ENCODE results near the gene CD244.
A peak's percentile ranks its signal among the peaks of the same experiment; 100 is the strongest.
"Not testable (repeated sequence)": the region's sequence is repeated elsewhere in the genome, so short reads cannot be mapped to it uniquely, and the experiment has no call there.

The CD244 gene

GRCh38 chr1:160877221-160877620 lies 14.5 kb upstream of the CD244 start:
- DNase-seq: no peak

DNA sequence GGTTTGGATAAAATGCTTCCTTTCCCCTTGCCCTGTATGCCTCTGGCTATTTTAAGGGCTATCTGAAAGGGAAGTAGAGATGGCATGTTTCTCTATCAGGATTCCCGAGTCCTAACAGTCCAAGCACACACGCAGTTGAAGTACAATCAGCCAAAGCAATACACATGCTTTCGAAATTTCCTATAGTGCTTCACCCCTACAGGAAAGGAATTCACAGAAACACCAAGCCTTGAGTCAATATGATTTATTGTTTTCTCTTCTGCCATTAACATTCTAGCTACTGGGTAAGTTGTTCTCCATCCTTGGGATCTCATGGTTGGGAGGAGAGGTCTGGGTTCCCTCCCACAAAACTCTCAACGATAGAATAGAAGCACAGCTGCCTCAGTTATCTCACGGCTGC lies 13.6 kb upstream of the CD244 start:
- DNase-seq: no peak

DNA sequence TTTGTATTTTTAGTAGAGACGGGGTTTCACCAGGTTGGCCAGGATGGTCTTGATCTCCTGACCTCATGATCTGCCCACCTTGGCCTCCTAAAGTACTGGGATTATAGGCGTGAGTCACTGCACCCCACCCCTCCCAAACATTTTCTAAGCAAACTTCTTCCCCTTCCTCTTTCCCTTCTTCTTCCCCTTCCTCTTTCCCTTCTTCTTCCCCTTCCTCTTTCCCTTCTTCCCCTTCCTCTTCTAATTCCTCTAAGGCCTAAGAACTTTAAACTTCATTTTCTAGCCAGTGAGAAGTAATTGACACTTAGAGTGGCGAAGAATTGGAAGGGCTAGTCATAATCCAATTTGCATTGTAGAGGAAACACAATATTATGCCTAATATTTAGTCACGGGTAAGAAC lies 12.9 kb upstream of the CD244 start:
- not testable (repeated sequence) for DNase-seq

- peak; percentile 14 for DNase-seq
Observed at GRCh38 chr1:160874935-160875334, 12.2 kb upstream of the CD244 start.

GRCh38 chr1:160868141-160868540 lies 5.5 kb upstream of the CD244 start:
- no peak for DNase-seq

- DNase-seq: not testable (repeated sequence)
Observed at GRCh38 chr1:160867651-160868050, 5.0 kb upstream of the CD244 start.

DNA sequence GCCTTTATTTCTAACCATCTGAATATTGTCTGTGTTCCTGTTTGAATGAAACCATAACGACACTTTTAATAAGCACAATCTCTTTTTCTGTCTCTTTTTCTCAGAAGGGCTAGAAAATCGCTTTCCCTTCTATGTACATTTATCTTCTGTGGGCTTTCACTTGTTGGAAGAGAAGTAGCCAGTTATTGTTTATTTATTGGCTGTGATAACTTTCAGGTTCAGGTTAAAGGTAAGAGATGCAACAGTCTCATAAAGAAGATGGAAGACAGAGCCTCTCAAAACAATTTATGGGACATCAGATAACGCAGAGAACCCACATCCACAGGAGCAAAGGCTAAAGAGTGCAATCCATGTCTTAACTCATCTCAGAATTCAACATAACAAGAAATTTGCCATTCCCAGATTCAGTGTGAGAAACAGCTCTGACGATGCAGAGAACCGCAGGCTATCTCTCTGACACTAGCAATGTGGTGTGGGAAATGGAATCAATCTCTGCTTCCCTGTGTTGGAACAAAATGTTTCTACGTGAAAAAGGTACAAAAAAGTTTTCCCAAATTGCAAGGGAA lies 4.1 kb upstream of the CD244 start:
- no peak for DNase-seq

- no peak for DNase-seq
Observed at GRCh38 chr1:160866001-160866694, 3.5 kb upstream of the CD244 start.

DNA sequence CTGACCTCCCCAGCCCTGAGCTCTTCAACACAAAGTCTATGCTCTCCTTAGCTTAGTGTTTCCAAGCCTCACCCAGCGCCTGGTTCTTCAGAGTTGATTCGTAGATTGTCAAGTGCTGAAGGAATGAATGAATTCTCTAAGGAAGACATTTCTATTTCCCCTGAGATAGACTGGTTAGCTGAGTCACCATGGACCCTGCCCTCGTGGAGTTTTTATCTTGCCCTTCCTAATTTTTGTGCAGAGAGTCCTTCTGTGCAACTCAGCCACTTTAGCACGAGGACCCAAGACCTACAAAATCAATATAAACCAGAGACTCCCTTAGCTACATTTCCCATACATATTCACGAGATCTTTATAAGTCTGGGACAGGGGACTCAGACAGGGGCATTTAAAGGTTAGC lies 2.6 kb upstream of the CD244 start:
- DNase-seq: no peak

- DNase-seq: no peak
Observed at GRCh38 chr1:160864173-160864572, 1.5 kb upstream of the CD244 start.

GRCh38 chr1:160863774-160864131 lies 1.1 kb upstream of the CD244 start:
- DNase-seq: no peak

DNA sequence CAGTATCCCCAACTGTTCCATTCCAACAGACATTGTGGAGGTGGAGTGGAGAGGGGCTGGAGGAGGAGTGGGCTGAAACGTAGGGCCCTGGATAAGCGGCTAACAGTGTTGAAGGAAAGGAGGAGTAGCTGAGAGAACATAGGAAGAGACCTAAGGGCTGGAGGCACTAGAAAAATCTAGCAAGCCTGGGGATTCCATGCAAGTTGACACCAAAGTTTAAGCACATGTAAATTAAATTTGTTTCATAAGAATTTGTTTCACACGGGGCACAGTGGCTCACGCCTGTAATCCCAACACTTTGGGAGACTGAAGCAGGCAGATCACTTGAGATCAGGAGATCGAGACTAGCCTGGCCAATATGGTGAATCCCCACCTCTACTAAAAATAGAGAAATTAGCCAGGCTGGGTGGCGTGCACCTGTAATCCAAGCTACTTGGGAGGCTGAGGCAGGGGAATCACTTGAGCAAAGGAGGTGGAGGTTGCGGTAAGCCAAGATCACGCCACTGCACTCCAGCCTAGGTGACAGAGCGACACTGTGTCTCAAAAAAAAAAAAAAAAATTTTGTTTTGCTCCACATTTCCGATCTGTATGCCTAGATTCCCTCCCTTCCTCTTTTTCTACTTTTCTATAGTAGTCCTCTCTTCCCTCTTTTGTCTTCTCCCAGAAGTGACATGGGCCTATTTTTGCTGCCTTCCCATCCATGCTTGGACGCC lies 530 bp upstream of the CD244 start:
- DNase-seq: no peak

DNA sequence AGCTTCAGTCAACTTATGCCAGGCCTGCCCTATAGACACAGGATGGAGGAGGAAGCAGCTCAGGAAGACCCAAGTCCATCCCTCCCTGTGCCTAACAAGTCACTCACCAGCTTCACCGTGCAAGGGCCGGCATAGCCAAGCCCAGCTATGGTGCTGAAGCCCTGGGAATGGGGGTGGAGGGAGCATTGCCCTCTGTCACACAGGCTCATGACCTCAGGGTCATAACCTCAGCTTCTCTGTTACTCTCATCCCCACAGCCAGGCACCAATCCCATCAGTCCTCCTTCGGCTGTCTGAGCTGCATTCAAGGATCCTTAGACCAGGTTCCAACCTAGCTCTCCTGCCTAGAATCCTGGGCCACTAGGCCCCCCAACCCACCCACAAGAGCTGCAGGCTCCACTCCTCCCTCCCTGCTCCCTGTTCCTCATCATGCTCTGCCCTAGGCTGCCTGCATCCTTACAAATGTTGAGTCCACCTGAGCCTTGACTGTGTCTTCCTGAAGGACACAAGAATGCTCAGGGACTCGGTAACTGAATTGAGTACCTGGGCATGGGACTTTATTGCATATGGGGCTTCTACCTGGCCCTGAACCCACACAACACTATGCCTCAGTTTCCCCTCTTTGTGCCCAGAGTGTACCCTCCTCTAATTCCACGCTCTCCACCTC lies 1.7 kb downstream of the CD244 start:
- DNase-seq: no peak

DNA sequence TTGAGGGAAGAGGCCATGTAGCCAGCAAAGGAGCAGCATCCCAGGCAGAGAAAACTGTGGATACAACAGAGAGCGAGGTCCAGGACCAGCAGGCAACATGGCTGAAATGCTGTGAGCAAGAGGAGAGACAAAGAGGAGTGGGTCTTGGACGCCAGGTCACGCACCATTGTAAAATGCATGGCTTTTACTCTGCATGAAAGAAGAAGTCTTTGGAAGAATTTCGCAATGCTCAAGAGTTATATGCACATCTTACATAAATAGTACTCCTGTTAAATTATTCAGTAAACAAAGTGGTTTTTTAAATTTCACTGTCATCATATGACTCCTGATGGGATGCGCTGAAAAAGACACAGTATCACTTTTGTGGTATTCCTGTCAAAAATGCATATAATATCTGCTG lies 3.5 kb downstream of the CD244 start:
- DNase-seq: no peak

DNA sequence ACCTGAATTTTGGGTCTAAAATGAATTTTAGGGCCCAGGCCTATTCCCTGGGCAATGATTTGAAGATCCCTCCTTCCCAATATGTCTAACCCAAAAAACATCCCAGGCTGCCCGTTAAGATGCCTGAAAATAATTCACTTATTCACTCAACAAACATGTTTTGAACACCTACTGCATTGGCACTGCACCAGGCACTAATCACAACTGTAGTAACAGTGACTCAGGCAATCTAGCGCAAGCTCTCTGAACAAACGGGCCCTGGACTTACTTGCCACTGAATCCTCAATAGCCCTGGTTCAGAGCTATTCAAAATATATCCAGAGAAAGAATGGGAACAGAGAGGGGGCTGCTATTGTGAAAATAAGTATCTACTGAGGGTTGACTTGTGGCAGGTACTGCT lies 4.2 kb downstream of the CD244 start:
- no peak for DNase-seq

DNA sequence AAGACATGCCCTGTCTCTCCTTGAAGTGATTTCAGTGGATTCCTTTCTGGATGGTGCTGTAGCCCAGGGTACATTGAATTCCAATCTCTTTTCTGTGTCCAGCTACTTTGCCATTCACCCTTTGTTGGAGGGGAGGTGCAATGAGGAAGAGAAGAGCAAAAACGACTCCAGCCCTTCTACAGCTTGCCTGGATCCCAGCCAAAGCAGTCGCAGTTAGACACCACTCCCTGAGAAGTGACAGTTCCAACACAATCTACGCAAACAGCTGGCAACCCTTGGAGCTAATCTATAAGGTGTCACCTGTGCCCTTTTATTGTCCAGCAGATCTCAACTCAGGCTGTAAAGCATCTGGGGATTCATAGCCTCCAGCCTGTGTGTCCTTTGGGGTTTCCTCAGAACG lies 4.6 kb downstream of the CD244 start:
- no peak for DNase-seq

DNA sequence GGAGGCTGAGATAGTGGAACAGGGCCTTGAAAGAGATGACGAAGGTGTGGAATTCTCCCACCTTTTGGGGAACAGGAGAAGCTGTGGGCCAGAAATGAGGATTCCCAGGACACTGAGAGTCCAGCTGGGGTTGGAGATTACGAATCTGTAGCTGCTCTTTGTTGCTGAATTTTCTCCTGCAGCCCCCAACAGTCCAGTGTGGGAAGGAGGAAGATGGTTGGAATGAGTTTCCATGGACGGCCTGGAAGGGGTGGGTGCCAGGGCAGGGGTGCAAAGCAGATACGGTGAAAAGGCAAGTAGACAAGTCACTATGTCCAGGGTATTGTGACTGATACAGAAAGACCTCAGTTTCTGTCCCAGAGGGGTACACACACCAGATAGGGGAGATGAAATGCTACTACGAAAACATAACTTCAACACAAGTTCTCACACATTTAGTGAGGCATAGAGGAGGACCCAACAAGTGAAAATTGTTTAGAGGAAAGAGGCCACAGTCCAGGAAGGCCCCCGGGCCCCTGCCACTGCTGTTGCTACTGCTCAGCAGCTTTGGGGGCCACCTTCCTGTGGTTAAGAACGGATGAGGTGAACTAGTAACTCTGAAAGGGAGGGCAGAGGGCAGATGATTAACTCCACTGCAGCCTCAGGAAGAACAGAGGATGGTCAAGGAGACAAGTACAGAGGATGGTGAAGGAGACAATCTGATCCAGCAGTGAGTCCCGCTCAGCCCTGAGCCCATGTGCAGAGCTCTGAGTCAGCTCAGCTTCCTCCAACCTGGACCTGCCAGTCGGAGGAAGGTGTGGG lies 7.3 kb downstream of the CD244 start:
- DNase-seq: no peak

DNA sequence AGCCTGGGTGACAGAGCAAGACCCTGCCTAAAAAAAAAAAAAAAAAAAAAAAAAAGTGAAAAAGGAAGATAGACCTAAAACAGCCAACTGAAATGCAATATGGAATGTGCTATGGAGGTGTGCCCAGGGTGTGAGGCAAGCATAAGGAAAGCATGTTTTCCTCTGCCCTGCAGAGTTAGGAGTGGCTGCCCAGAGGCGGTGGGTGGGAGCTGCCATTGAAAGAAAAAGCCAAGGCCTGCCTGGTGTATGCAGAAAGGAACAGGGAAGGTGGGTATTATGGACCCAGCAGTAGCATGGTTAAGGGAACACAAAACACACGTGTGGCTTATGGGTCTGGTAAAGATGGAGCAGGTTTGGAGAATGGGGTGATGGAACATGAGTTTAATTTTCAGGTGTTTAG lies 8.9 kb downstream of the CD244 start:
- DNase-seq: no peak

DNA sequence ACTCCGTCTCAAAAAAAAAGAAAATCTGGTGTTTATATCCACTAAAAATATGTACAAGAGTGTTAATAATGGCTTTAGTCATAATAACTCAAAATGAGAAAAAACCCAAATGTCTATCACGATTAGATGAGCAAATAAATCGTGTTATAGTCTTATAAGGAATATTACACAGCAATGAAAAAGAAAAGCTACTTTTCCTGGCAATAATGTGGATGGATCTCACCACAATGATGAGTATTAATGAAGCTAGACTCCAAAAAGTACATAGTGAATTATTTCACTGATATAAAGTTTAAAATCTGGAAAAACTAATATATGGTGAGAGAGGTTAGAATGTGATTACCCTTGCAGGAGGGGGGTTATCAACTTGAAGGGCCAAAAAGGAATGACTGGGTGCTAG lies 9.7 kb downstream of the CD244 start:
- DNase-seq: no peak

- DNase-seq: no peak
Observed at GRCh38 chr1:160850993-160851392, 11.7 kb downstream of the CD244 start.

DNA sequence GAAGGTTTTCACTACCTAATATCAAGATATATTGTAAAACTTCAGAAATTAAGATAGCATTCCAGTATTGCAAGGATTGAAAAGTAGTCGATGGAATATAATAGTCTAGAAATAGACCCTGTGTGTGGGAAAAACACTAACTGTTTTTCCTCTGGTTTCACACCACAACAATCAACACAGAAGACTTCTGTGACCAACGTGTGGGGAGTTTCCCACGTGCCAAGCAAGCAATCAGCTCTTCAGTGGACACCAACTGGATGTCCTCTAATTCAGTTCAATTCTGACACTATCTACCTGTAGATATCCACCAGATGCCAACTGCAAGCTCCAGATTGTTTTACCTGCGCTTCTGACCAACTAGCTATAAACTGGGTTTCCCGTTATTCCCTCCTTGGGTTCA lies 12.1 kb downstream of the CD244 start:
- DNase-seq: no peak

GRCh38 chr1:160846281-160846680 lies 16.4 kb downstream of the CD244 start:
- no peak for DNase-seq

Data from stimulated activated CD4-positive, alpha-beta T cell treated with anti-CD3 and anti-CD28 coated beads, Interleukin-1b, Interleukin-23, amount 100 ng/mL, for 48 hours (primary cell).